SJSA1 (cell line): ENCODE measurements around the gene MMP1. TPM values are rescaled to one million over a fixed set of nuclear protein-coding genes. Genes with fewer than 3 reads are reported as not detected.
A peak's percentile ranks its signal among the peaks of the same experiment; 100 is the strongest.

Experiments used
- DNase-seq, 2 experiments: peaks; one replicate each; pipeline ENCODE4 v3.0.0-alpha.2; 2015 to 2020; ENCODE audit warnings: low spot score in 2 of 2, low read depth in 1 of 2
- H3K27ac ChIP-seq: fragments of 250-450 bp; sonication (Bioruptor Pico); 2 replicates; pipeline ENCODE4 v1.5.1; 2020; ENCODE audit warnings: mild to moderate bottlenecking, moderate library complexity
- H3K27me3 ChIP-seq: fragments of 250-450 bp; sonication (Bioruptor Pico); replicated peaks from 2 replicates; pipeline ENCODE4 v1.5.1; 2020; ENCODE audit warnings: mild to moderate bottlenecking, moderate library complexity
- H3K36me3 ChIP-seq: fragments of 250-450 bp; sonication (Bioruptor Pico); 2 replicates; pipeline ENCODE4 v1.5.1; 2020; ENCODE audit warnings: mild to moderate bottlenecking
- H3K4me1 ChIP-seq: fragments of 250-450 bp; sonication (Bioruptor Pico); replicated peaks from 2 replicates; pipeline ENCODE4 v1.6.1; 2021; ENCODE audit warnings: mild to moderate bottlenecking
- H3K4me3 ChIP-seq: fragments of 250-450 bp; sonication (Bioruptor Pico); 2 replicates; pipeline ENCODE4 v1.5.1; 2020; ENCODE audit warnings: mild to moderate bottlenecking
- H3K9me3 ChIP-seq: fragments of 250-450 bp; sonication (Bioruptor Pico); replicated peaks from 2 replicates; pipeline ENCODE4 v1.5.1; 2020; ENCODE audit warnings: mild to moderate bottlenecking
- total RNA-seq: library from RNA; depleted of rRNA; stranded (reverse); fragments of >200 nt; shearing (Covaris generic); gene quantifications from 2 replicates; pipeline ENCODE4 v1.2.3, GENCODE V29; 2014

The MMP1 gene
- total RNA-seq, 1 experiment from 2014 or later: 0.29 TPM

DNA sequence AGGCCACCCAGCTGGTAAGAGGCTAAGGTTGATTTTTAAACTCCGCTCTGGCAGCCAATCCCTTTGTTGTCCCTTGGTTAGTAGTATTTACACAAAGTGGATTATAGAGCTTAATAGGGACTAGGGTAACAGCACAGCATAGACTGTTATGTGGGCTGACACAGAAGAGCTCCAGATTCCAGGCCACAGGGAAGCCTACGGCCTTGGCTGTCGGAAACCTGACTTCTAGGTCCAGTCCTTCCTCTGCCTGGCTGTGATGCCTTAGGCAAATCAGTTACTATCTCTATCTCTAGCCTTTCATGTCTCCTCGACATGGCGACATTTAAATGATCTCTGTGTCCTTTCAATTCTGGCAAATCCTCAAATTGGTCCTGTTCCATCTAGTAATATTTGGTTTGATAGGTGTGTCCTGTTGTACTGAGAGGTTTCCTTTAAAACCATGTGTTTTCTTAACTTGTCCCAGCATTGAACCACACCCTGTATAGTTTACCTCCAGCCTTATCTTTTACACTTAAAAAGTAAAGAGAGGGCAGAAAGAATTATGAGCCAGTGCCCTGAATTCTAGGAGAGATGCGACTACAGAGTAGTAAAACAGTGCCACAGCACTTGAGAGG, 4.2 kb downstream of the MMP1 start:
- Histone ChIP-seq H3K36me3 (no peaks in the 10 kb centered on the region), H3K4me3 (no peak overlapping the region), H3K27me3 (no peaks in the 10 kb centered on the region), H3K27ac (no peak overlapping the region), H3K9me3 (no peaks in the 10 kb centered on the region), H3K4me1 (peaks cover 4% of the 10 kb centered on the region; the same call in 1 of the 2 replicates)
- no peak for DNase-seq

DNA sequence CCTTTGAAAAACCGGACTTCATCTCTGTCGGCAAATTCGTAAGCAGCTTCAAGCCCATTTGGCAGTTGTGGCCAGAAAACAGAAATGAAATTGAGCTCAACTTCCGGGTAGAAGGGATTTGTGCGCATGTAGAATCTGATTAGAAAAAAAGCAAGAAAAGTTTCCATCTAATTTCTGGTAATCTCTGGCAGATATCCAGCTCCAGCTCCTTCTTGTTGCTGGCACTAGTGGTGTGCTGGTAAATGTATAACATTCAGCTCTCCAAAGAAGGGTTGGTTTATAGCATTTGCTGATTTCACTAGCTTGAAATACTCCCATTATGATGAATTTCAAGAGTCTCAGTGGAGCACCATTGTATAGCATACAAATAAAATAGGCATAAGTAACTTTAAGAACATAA, 5.4 kb downstream of the MMP1 start:
- no peak for DNase-seq
- H3K27ac ChIP-seq: no peak overlapping the region

GRCh38 chr11:102791271-102792036, 6.5 kb downstream of the MMP1 start:
- Histone ChIP-seq H3K4me1 (no peaks in the 10 kb centered on the region), H3K4me3 (no peak overlapping the region), H3K27ac (no peak overlapping the region), H3K36me3 (no peaks in the 10 kb centered on the region), H3K9me3 (no peaks in the 10 kb centered on the region), H3K27me3 (no peaks in the 10 kb centered on the region)
- DNase-seq: no peak

More for the DNA sequence above, 5.4 kb downstream of the MMP1 start:
- Histone ChIP-seq H3K9me3 (no peaks in the 10 kb centered on the region), H3K4me1 (no peaks in the 10 kb centered on the region), H3K36me3 (no peaks in the 10 kb centered on the region), H3K27me3 (no peaks in the 10 kb centered on the region), H3K4me3 (no peak overlapping the region)

DNA sequence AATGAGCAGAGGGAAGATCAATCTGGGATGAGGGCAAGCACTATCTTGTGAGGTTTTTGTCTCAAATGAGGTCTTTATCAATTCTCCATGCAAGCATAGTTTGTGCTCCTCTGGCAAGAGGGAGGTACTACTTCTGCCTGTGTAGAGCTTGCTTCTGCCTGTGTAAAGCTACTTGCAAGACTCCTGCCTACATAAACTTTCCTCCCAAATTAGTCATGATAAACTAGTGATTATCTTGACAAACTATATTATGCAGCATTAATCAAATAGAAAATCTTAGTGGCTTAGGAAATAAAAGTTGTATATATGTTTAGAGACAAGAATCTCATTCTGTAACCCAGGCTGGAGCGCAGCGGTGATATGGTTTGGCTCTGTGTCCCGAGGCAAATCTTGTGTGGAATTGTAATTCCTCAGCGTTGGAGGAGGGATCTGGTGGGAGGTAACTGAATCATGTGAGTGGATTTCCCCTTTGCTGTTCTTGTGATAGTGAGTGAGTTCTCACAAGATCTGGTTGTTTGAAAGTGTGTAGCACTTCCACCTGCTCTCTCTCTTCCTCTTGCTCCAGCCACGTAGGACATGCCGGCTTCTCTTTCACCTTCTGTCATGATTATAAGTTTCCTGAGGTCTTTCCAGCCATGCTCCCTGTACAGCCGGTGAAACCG, 9.5 kb downstream of the MMP1 start:
- no peak overlapping the region for H3K4me3 ChIP-seq
- H3K4me1 ChIP-seq: no peaks in the 10 kb centered on the region
- H3K36me3 ChIP-seq: no peaks in the 10 kb centered on the region
- H3K27me3 ChIP-seq: no peaks in the 10 kb centered on the region
- H3K9me3 ChIP-seq: no peaks in the 10 kb centered on the region
- H3K27ac ChIP-seq: no peak overlapping the region
- DNase-seq: no peak

DNA sequence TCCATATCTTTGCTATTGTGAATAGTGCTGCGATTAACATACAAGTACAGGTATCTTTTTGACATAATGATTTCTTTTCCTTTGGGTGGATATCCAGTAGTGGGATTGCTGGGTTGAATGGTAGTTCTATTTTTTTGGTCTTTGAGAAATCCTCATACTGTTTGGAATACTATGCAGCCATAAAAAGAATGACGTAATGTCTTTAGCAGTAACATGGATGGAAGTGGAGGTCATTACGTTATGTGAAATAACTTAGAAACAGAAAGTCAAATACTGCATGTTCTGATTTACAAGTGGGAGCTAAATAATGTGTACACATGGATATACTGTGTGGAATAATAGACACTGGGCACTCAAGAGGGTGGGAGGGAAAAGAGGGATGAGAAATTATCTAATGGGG, 13.6 kb downstream of the MMP1 start:
- H3K4me3 ChIP-seq: no peak overlapping the region

DNA sequence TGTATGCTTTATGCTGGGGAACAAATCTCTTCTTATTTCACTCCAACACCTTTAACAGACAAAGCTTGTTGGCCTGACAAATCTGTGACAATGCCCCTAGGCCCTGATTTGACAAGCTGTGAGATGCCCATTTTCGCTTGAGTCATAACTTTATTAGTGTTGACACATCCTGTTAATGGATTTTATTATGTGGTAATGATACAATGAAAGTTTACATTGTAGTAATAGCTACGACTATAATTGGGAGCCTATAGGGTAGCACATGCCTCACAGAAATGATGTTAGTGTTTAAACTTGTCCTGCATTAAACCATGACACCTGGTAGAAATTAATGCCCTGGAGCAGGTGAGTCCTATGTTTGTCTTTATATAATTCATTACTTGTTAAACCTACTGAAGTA, 14.2 kb downstream of the MMP1 start:
- Histone ChIP-seq H3K36me3 (no peaks in the 10 kb centered on the region), H3K4me3 (no peak overlapping the region), H3K9me3 (no peaks in the 10 kb centered on the region), H3K4me1 (peaks cover 9% of the 10 kb centered on the region; the same call in 1 of the 2 replicates), H3K27me3 (no peaks in the 10 kb centered on the region), H3K27ac (no peak overlapping the region)
- DNase-seq: no peak

More for the DNA sequence above, 13.6 kb downstream of the MMP1 start:
- Histone ChIP-seq H3K36me3 (no peaks in the 10 kb centered on the region), H3K27ac (no peak overlapping the region), H3K27me3 (no peaks in the 10 kb centered on the region), H3K4me1 (peaks cover 9% of the 10 kb centered on the region; the same call in 1 of the 2 replicates), H3K9me3 (no peaks in the 10 kb centered on the region)
- no peak for DNase-seq

DNA sequence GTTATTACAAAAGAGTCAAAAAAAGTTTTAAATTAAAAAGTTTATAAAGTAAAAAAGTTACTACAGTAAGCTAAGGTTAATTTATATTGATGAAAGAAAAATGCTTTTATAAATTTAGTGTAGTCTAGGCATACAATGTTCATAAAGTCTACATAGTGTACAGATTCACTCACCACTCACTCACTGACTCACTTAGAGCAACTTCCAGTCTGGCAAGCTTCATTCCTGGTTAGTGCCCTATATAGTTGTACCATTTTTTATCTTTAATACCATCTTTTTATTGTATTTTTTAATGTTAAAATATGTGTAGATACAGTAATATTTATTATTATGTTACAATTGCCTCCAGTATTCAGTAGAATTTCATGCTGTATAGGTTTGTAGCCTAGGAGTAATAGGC, 14.9 kb downstream of the MMP1 start:
- no peaks in the 10 kb centered on the region for H3K9me3 ChIP-seq
- H3K4me3 ChIP-seq: no peak overlapping the region
- DNase-seq: no peak
- H3K36me3 ChIP-seq: no peaks in the 10 kb centered on the region
- H3K4me1 ChIP-seq: peaks cover 9% of the 10 kb centered on the region; the same call in 1 of the 2 replicates
- no peaks in the 10 kb centered on the region for H3K27me3 ChIP-seq
- no peak overlapping the region for H3K27ac ChIP-seq

- Histone ChIP-seq H3K9me3 (no peaks in the 10 kb centered on the region), H3K36me3 (no peaks in the 10 kb centered on the region), H3K4me3 (no peak overlapping the region), H3K27me3 (no peaks in the 10 kb centered on the region), H3K4me1 (peaks cover 9% of the 10 kb centered on the region; the same call in 1 of the 2 replicates), H3K27ac (no peak overlapping the region)
- DNase-seq: no peak
These were observed 16.3 kb downstream of the MMP1 start for GRCh38 chr11:102781676-102782075.

GRCh38 chr11:102780491-102780918, 17.5 kb downstream of the MMP1 start, which contains the start of gene MMP10:
TSS of gene MMP10 (minus strand) at chr11:102780628. CDS start at chr11:102780591, 37 bp downstream.
- Histone ChIP-seq H3K9me3 (no peaks in the 10 kb centered on the region), H3K4me3 (no peak within 1 kb of the TSS), H3K4me1 (peaks cover 9% of the 10 kb centered on the region; the same call in 1 of the 2 replicates), H3K27me3 (no peaks in the 10 kb centered on the region), H3K27ac (no peak within 1 kb of the TSS), H3K36me3 (no peaks in the 10 kb centered on the region)
- peak; percentile 41 to 60 for DNase-seq

DNA sequence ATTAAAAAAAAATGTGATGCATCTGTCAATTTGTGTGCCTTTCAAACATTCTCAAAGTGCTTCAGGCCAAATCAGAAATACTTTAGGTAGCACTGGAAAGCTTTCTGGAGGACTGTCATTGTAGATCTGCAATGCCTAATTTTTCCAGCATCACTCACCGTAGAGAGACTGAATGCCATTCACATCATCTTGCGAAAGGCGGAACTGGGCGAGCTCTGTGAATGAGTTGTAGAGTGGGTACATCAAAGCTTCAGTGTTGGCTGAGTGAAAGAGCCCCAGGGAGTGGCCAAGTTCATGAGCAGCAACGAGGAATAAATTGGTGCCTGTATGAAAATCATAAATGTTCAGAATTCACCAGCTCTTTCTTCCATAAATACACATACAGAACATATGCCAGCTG, 21.5 kb downstream of the MMP1 start:
- Histone ChIP-seq H3K4me3 (no peak overlapping the region), H3K9me3 (no peaks in the 10 kb centered on the region), H3K27me3 (no peaks in the 10 kb centered on the region), H3K36me3 (no peaks in the 10 kb centered on the region), H3K4me1 (peaks cover 9% of the 10 kb centered on the region; the same call in 1 of the 2 replicates), H3K27ac (no peak overlapping the region)
- no peak for DNase-seq

GRCh38 chr11:102773386-102773785, 24.6 kb downstream of the MMP1 start:
- DNase-seq: no peak
- Histone ChIP-seq H3K4me3 (no peak overlapping the region), H3K9me3 (no peaks in the 10 kb centered on the region), H3K27me3 (no peaks in the 10 kb centered on the region), H3K27ac (no peak overlapping the region), H3K36me3 (no peaks in the 10 kb centered on the region), H3K4me1 (no peaks in the 10 kb centered on the region)

DNA sequence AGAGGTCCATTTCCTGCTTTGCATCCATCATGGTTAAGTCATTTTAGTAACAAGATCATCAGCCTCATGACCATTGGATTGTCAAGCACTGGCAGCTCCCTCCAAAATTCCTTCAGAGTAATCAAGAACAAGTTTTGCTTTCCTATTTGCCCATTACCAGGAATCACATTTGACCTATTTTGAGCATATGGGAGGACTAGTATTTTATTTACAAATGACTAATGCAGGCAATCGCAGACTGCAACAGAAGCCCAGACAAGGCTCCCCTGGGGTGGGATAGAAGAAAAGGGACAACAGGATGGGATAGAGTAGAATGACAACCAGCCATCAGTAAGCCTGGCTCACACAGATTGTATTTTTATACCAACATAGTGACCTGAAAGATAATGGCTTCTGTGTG, 26.6 kb downstream of the MMP1 start:
- H3K27ac ChIP-seq: no peak overlapping the region
- H3K36me3 ChIP-seq: no peaks in the 10 kb centered on the region
- no peaks in the 10 kb centered on the region for H3K4me1 ChIP-seq
- no peaks in the 10 kb centered on the region for H3K9me3 ChIP-seq
- no peak for DNase-seq
- H3K27me3 ChIP-seq: no peaks in the 10 kb centered on the region
- no peak overlapping the region for H3K4me3 ChIP-seq

GRCh38 chr11:102770191-102770590, 27.8 kb downstream of the MMP1 start:
- Histone ChIP-seq H3K36me3 (no peaks in the 10 kb centered on the region), H3K27ac (no peak overlapping the region), H3K9me3 (no peaks in the 10 kb centered on the region), H3K27me3 (no peaks in the 10 kb centered on the region), H3K4me3 (no peak overlapping the region), H3K4me1 (no peaks in the 10 kb centered on the region)
- no peak for DNase-seq

- no peak overlapping the region for H3K4me3 ChIP-seq
- H3K27ac ChIP-seq: no peak overlapping the region
- H3K36me3 ChIP-seq: no peaks in the 10 kb centered on the region
- peaks cover 8% of the 10 kb centered on the region for H3K4me1 ChIP-seq
- no peaks in the 10 kb centered on the region for H3K27me3 ChIP-seq
- no peak for DNase-seq
- H3K9me3 ChIP-seq: no peaks in the 10 kb centered on the region
These were observed 30.2 kb downstream of the MMP1 start for GRCh38 chr11:102767800-102768199.
